ENCODE data around the gene PCDHGA1. TPM values are rescaled to one million over a fixed set of nuclear protein-coding genes. Genes with fewer than 3 reads are reported as not detected.

Gene PCDHGA1
- total and polyA plus RNA-seq, 2 of the 4 experiments (the other 2 are of a cell fraction) = 0.90 to 0.92 TPM

DNA sequence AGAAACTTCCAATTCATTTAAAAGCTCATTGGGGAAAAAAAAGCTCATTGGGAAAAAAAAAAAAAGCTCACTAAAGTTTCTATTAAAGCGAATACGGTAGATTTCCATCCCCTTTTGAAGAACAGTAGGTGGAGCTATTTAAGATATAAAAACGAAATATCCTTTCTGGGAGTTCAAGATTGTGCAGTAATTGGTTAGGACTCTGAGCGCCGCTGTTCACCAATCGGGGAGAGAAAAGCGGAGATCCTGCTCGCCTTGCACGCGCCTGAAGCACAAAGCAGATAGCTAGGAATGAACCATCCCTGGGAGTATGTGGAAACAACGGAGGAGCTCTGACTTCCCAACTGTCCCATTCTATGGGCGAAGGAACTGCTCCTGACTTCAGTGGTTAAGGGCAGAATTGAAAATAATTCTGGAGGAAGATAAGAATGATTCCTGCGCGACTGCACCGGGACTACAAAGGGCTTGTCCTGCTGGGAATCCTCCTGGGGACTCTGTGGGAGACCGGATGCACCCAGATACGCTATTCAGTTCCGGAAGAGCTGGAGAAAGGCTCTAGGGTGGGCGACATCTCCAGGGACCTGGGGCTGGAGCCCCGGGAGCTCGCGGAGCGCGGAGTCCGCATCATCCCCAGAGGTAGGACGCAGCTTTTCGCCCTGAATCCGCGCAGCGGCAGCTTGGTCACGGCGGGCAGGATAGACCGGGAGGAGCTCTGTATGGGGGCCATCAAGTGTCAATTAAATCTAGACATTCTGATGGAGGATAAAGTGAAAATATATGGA lies 100.2 kb downstream of the PCDHGA1 start, which contains the start of gene PCDHGA12:
PCDHGA12 (plus strand) TSS at position 176 of the 782 bp plus-strand sequence; CDS start at position 429, 253 bp downstream.
- H4K8ac ChIP-seq (ENCODE audit: low read depth in 2 of 2, low read length in 2 of 2) = peak within 1 kb of the TSS in 1 of 2 experiments; percentile 42; a peak in 1 of 4 replicates
- peak within 1 kb of the TSS; percentile 23 for H3K4me3 ChIP-seq (ENCODE audit: insufficient read depth, low read depth, low read length)
- H3K36me3 ChIP-seq (ENCODE audit: control insufficient read depth, insufficient read depth, low read length) = peaks cover 21% of the 10 kb centered on the region
- POLR2A ChIA-PET (ENCODE audit: unreplicated experiment) = no interaction called here
- dilution Hi-C loops (cut with HindIII; ENCODE audit: low sequenced_read_pairs, unreplicated experiment) = no loop called here
- H3K4me2 ChIP-seq (ENCODE audit: low read depth, low read length) = peak within 1 kb of the TSS; percentile 33
- H2BK120ac ChIP-seq (ENCODE audit: low read depth, low read length) = no peak within 1 kb of the TSS
- peaks cover 41% of the 10 kb centered on the region; the same call in 1 of the 2 replicates for H3K9me3 ChIP-seq (ENCODE audit: control insufficient read depth, insufficient read depth, low read length)
- no peak within 1 kb of the TSS for H2BK15ac ChIP-seq (ENCODE audit: low read depth, low read length)
- no peak within 1 kb of the TSS; the same call in 1 of the 2 replicates for H3K14ac ChIP-seq (replicated peaks; ENCODE audit: low read depth, low read length)
- H2AK9ac ChIP-seq (replicated peaks; ENCODE audit: low read depth, low read length, poor library complexity) = peak within 1 kb of the TSS; percentile 31
- no peak within 1 kb of the TSS for H3K9ac ChIP-seq (ENCODE audit: low read depth, low read length)
- H4K91ac ChIP-seq (ENCODE audit: insufficient read depth, low read depth, low read length) = no peak within 1 kb of the TSS
- H3K56ac ChIP-seq (ENCODE audit: extremely low read depth, insufficient read depth, low read length) = no peak within 1 kb of the TSS
- H3K23ac ChIP-seq (ENCODE audit: low read depth, low read length) = no peak within 1 kb of the TSS
- no TSS peak for BruUV-seq (replicated peaks)
- peak within 1 kb of the TSS; percentile 68 for H3K27ac ChIP-seq (ENCODE audit: insufficient read depth, low read length)
- H2AFZ ChIP-seq (replicated peaks; ENCODE audit: low read length, poor library complexity) = peak within 1 kb of the TSS; percentile 52
- no peak within 1 kb of the TSS for H2BK20ac ChIP-seq (ENCODE audit: low read depth, low read length)
- no peaks in the 10 kb centered on the region for H4K20me1 ChIP-seq (ENCODE audit: insufficient read depth, low read length)
- no peak within 1 kb of the TSS for H2AK5ac ChIP-seq (ENCODE audit: low read depth, low read length)
- in situ Hi-C loops (cut with MboI; ENCODE audit: low sequenced_read_pairs) = no loop called here
- WGBS, 2 experiments (ENCODE audit: extremely low coverage in 2 of 2, insufficient read length in 1 of 2) = 39% methylated on average over 23 of the region's 33 CpGs; no CpG with 5 or more reads in 1 of the 2 experiments
- H3K4me1 ChIP-seq (ENCODE audit: control insufficient read depth, insufficient read depth, low read length) = no peaks in the 10 kb centered on the region; the same call in 1 of the 2 replicates
- intact Hi-C loops (cut with micrococcal nuclease) = loop anchor here (2.0 to 5.0 kb wide), 3 partner anchors 47 to 94 kb away; partner anchors contain the start of gene PCDHGC3
- peak within 1 kb of the TSS; percentile 39 for H4K5ac ChIP-seq (ENCODE audit: low read depth, low read length)
- H3K18ac ChIP-seq (ENCODE audit: low read depth, low read length) = no peak within 1 kb of the TSS
- peak within 1 kb of the TSS; percentile 40; the same call in 1 of the 2 replicates for H3K4ac ChIP-seq (ENCODE audit: low read depth, low read length)
- no peaks in the 10 kb centered on the region for H3K9me1 ChIP-seq (ENCODE audit: insufficient read depth, low read length)
- CTCF ChIA-PET = interaction anchor here (0.6 to 1.7 kb wide), 6 partner anchors 9 to 127 kb away, joined by 3 to 6 read pairs (median 5); partner anchors contain the start of genes PCDHGA11 and PCDHGB7
- ATAC-seq (ENCODE audit: low read depth) (peak; percentile 85), DNase-seq (peak; percentile 87)
- peak within 1 kb of the TSS; percentile 27 for H2BK5ac ChIP-seq (ENCODE audit: low read depth, low read length, poor library complexity, severe bottlenecking)
- TF ChIP-seq, protein P1, sequence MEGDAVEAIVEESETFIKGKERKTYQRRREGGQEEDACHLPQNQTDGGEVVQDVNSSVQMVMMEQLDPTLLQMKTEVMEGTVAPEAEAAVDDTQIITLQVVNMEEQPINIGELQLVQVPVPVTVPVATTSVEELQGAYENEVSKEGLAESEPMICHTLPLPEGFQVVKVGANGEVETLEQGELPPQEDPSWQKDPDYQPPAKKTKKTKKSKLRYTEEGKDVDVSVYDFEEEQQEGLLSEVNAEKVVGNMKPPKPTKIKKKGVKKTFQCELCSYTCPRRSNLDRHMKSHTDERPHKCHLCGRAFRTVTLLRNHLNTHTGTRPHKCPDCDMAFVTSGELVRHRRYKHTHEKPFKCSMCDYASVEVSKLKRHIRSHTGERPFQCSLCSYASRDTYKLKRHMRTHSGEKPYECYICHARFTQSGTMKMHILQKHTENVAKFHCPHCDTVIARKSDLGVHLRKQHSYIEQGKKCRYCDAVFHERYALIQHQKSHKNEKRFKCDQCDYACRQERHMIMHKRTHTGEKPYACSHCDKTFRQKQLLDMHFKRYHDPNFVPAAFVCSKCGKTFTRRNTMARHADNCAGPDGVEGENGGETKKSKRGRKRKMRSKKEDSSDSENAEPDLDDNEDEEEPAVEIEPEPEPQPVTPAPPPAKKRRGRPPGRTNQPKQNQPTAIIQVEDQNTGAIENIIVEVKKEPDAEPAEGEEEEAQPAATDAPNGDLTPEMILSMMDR (conservative IDR thresholded peaks at IDR 0.05; ENCODE audit: low read depth, low read length) = peak; percentile 71
- peak; percentile 34; the same call in 1 of the 2 replicates for TF ChIP-seq CEBPB (IDR thresholded peaks at IDR 0.05; ENCODE audit: low read depth, low read length)
- TF ChIP-seq SMC3 (IDR thresholded peaks at IDR 0.05; ENCODE audit: low read depth, low read length) = peak; percentile 70
- no peak for TF ChIP-seq NFE2L2 (IDR thresholded peaks at IDR 0.05; ENCODE audit: low read depth, low read length)
- no peak for TF ChIP-seq FOS (IDR thresholded peaks at IDR 0.05; ENCODE audit: low read depth, low read length)
- 0 out of 2 replicates have a peak, but pooled peaks have one; percentile 25 for TF ChIP-seq MXI1 (IDR thresholded peaks at IDR 0.05; ENCODE audit: borderline replicate concordance, low read depth, low read length)
- TF ChIP-seq BHLHE40 (IDR thresholded peaks at IDR 0.05; ENCODE audit: low read depth, low read length) = 0 out of 2 replicates have a peak, but pooled peaks have one; percentile 14
- peak; percentile 75 for TF ChIP-seq RAD21 (IDR thresholded peaks at IDR 0.05; ENCODE audit: low read length)
- H3K27me3 ChIP-seq (ENCODE audit: control insufficient read depth, insufficient read depth, low read length) = no peaks in the 10 kb centered on the region
- peaks cover 17 to 22% of the 10 kb centered on the region in 2 experiments; a peak in 3 of 4 replicates for H3K79me1 ChIP-seq (ENCODE audit: low read depth in 1 of 2, low read length in 2 of 2)
